DND-41 (cell line): ENCODE results near the gene DISC1.

Source experiments
- EZH2 ChIP-seq: IDR thresholded peaks from 3 replicates; pipeline ENCODE4 v1.6.1; 2012; ENCODE audit warnings: borderline replicate concordance, low read depth, mild to moderate bottlenecking, moderate library complexity, low read length, inconsistent platforms; ENCODE audit not compliant: severe bottlenecking
- TF ChIP-seq, protein P1 (sequence below): IDR thresholded peaks from 2 replicates; pipeline ENCODE4 v1.5.1; 2012; ENCODE audit warnings: borderline replicate concordance, low read length, moderate library complexity, mild to moderate bottlenecking; ENCODE audit not compliant: poor library complexity, severe bottlenecking; ENCODE audit errors: extremely low read depth

DNA sequence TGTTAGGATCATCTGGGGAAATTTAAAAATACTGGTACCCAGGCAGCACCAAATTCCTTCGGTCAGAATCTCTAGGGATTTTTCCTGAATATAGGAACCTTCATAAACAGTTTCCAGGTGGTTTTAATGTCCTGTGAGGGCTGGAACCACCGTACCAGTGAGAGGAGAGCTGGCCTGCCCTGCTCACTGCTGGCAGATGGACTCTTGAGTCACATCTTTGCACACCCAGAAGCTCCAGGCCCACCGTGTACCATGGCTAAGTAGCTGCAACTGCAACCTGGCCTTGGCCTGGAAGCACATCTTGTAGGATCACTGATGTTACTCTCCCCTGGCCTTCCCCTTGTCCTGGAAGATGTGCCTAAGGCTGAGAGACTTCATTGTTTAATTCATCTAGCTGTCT lies 181.5 kb downstream of the DISC1 start:
- TF ChIP-seq, protein P1, sequence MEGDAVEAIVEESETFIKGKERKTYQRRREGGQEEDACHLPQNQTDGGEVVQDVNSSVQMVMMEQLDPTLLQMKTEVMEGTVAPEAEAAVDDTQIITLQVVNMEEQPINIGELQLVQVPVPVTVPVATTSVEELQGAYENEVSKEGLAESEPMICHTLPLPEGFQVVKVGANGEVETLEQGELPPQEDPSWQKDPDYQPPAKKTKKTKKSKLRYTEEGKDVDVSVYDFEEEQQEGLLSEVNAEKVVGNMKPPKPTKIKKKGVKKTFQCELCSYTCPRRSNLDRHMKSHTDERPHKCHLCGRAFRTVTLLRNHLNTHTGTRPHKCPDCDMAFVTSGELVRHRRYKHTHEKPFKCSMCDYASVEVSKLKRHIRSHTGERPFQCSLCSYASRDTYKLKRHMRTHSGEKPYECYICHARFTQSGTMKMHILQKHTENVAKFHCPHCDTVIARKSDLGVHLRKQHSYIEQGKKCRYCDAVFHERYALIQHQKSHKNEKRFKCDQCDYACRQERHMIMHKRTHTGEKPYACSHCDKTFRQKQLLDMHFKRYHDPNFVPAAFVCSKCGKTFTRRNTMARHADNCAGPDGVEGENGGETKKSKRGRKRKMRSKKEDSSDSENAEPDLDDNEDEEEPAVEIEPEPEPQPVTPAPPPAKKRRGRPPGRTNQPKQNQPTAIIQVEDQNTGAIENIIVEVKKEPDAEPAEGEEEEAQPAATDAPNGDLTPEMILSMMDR, result no peak
- no peak for TF ChIP-seq EZH2
